ENCODE data around the gene SULT1A1.
"Not testable (repeated sequence)": the region's sequence is repeated elsewhere in the genome, so short reads cannot be mapped to it uniquely, and the experiment has no call there.

Gene SULT1A1

GRCh38 chr16:28589930-28590329 lies 19.9 kb downstream of the SULT1A1 start:
- no peak for DNase-seq

GRCh38 chr16:28589069-28589468 lies 20.8 kb downstream of the SULT1A1 start:
- no peak for DNase-seq

DNA sequence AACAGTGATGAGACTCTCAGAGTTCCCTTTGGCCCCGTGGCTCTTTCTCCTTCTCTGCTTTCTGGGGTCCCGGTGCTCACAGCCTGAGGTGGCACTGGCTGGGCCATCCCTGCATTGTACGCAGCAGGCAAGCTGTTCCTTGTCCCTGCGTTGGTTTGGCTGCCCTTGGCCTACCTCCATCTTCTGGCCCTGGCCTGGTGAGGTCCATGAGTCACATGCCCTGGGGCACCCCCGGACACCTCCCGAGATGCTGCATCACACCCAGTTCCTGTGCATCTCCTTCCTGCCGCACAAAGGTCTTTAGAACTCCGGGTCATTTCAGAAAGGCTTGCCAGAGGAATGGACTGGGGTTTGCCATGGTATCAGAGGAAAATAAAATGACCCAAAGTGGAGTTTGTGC lies 22.5 kb downstream of the SULT1A1 start:
- no peak for DNase-seq

DNA sequence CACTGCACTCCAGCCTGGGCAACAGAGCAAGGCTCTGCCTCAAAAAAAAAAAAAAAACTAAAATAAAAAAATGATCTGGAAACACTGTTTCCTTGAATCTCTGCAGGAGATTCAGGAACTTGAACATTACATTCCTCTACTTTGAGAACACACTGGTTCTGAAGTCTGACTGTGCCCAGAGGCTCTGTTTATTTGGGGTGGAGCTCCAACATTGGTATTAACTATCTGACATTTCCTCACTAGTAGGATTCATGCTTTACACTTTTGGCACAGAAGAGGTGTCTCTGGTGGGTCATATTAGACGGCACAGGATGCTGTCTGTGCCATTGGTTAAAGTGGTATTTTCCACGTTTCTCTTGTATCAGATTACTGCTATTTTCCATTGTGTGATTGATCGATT lies 23.4 kb downstream of the SULT1A1 start:
- no peak for DNase-seq

DNA sequence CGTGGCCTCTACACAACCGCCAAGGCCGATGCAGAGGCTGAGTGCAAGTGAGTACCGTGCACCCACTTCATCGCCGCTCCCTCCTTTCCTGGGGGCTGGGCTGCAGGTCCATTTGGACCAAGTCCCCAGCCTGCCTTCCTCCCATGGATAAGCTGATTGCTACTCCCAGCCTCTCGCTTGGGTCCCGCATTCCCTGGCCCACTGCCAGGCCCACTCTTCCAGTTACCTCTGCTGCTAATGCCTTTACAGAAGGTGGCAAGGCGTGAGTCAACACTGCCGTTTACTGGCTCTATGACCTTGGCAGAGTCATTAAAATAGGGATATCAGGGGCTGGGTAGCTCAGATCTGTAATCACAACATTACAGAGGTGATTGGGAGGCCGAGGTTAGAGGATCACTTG lies 24.2 kb downstream of the SULT1A1 start:
- no peak for DNase-seq

DNA sequence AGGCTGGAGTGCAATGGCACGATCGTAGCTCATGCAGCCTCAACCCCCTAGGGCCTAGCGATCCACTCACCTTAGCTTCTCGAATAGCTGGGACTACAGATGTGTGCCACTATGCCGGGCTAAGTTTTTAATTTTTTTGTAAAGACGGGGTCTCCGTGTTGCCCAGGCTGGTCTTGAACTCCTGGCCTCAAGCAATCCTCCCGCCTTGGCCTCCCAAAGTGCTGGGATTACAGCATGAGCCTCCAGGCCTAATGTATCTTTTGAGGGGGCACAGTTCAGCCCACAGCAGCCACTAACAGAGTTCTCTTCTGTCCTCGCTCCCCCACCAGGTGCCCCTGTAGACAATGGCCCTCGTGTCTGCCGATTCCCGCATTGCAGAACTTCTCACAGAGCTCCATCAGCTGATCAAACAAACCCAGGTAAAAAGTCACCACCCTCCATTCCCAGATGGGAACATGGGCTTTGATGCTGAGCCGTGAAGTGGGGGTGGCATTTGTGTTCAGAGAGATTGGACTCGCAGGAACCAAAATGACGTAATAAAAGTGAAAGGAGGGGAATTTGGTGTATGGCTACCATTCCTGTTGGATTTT lies 29.0 kb downstream of the SULT1A1 start:
- DNase-seq, result no peak

GRCh38 chr16:28575446-28576109 lies 34.3 kb downstream of the SULT1A1 start:
- DNase-seq, result no peak

GRCh38 chr16:28574925-28575324 lies 34.9 kb downstream of the SULT1A1 start:
- DNase-seq, result no peak

GRCh38 chr16:28573738-28574718 lies 35.8 kb downstream of the SULT1A1 start:
- no peak for DNase-seq

DNA sequence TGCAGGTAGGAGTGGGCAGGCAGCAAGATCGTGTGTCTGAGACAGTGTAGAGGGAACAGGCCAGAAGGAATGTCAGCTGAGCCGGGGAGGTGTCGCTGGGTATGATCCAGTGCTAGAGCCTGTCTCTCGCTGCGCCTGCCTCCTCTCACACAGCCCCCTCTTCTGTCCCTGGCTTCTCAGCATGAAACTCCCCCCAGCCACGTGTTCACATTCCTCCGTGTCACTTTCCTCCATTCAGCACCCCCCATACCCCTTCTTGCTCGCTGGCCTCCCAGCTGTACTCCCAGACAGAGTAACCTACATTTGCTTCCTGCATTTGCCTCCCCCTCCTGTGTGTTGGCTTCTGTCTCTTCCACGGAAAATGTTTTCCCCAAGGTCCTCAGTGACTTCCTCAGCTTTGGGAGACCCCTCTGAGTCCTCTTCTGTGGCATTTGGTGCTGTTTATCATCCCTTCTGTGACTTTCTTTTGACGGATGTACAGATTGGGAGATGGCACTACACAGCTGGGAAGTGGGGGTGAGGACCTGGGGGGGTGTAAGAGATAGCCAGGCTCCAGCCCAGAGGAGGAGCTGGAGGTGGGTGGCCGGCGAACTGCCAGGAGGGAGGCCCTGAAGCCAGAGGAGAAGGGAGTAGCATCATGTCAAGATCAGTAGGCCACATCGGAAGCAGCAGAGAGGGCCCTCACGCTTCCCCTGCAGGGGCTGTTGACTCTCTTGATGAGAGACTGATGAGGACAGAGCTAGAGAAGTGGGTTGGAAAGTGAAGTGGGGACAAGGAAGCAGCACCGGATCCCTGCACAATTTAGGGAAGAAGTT lies 36.9 kb downstream of the SULT1A1 start:
- DNase-seq, result no peak

DNA sequence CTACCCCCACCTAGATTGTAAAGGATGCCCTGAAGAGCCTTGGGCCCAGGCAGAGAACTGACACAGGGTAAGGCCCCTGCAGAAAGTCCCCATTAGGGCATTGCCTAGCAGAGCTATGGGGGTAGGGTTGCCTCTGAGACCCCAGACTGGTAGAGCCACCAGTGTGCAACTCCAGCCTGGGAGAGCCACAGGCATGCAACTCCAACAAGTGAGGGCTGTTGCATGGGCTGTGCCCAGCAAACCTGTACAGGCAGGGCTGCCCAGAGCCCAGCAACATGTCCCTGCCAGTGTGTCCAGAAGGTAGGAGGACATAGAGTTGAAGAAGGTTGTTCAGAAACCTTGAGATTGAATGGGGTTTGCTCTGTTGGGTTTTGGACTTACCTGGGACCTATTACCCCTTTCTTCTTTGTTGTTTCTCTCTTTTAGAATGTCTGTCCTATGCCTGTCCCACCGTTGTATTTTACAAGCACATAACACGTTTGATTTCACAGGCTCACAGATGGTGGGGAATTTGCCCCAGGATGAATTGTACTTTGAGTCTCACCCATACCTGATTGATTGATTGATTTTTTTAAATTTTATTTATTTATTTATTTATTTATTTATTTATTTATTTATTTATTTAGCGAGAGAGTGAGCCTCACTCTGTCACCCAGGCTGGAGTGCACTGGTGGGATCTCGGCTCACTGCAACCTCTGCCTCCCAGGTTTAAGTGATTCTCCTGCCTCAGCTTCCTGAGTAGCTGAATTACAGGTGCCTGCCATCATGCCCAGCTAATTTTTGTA lies 39.7 kb downstream of the SULT1A1 start:
- no peak for DNase-seq

GRCh38 chr16:28569021-28569420 lies 40.8 kb downstream of the SULT1A1 start:
- DNase-seq, result no peak

DNA sequence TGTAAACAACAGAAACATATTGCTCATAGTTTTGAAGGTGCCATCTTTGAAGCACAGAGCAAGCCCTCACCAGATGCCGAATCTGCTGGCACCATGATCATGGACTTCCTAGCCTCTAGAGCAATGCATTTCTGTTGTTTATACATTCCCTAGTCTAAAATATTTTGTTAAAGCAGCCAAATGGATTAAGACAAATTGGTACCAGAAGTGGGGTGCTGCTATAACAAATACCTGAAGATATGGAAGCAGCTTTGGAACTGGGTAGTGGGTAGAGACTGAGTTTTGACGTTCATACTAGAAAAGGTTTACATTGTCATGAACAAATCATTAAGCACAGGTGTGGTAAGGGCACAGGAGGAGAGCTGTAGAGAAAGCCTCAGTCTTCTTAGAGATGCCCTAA lies 42.6 kb downstream of the SULT1A1 start:
- DNase-seq, result no peak

DNA sequence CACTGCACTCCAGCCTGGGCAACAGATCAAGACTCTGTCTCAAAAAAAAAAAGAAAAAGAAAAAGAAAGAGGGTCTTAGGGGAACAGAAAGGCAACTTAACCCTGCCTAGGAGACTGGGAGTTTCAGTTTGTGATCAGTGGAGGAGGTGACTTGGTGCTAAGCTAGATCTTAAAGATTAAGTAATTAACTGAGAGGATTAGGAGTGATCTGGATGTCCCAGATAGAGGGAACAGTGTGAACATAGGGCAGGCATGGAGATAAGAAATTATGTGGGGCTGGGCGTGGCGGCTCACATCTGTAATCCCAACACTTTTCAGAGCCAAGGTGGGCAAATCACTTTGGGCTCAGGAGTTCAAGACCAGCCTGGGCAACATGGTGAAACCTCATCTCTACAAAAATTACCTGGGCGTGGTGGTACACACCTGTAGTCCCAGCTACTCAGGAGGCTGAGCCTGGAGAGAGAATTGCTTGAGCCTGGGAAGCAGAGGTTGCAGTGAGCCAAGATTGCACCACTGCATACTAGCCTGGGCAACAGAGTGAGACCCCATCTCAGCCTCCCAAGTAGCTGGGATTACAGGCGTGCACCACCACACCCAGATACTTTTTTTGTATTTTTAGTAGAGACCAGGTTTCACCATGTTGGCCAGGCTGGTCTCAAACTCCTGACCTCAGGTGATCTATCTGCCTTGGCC lies 43.5 kb downstream of the SULT1A1 start:
- not testable (repeated sequence) for DNase-seq

DNA sequence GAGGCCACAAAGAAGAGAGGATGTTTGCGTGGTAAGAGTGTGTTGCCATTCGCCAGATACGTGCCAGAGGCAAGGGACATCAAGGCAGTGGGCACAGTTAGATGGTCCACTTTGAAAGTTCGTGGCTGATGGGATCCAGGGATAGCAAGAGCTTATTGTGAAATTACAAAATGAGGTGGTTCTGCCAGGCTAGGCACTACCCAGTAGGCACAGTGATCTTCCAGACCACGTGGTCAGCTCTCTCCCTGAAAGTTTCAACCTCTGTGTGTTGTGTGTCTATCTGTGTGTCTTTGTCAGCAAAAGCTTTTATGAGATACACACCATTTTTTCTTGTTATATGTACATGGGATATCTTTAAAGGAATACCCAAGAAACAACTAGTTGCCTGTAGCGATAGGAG lies 46.6 kb downstream of the SULT1A1 start:
- no peak for DNase-seq

DNA sequence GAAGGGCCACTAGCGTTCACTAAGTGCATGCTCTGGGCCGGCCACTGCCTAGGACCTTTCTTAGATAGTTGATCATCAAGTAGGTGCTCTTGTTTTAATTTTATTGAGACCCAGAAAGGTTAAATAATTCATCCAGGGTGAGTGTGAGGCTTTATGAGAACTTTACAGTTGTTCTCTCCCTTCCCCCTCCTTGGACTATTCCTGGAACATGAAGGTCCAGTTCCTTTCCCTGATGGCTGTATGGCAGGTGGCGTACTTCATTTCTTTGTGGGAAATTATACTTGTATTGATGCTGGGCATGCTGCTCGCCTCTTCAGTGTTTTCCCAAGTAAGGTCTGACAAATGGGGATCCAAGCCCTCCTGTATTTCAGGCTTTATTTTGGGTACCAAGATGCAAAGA lies 47.6 kb downstream of the SULT1A1 start:
- no peak for DNase-seq

DNA sequence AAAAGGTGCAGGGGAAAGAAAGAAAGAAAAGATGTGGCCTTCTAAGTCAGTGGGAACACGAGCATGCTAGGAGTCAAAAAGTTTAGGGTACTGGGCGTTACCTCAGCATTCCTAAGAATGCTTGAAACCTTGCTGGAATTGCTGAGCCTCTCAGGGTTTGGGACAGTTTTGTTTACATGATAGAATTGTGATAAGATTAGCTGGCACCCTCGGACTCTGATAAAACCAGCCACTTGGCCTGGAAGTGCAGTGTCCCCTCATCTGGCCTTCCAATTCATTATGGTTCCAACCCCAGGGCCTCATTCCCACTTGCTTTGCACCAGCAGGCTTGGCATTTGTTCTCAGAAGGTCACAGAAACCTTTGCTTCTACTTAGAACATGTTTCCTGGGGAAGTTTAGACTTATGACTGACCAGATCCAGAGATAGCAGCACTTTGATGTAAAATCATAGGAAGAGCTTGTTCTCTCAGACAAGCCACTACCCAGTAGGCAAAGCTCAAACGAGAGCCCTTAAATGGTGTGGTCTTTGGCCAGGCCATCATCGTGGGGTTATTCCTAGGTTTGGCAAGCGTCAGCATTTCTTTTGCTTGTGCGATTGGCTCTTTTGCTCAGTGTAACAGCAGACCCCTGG lies 48.2 kb downstream of the SULT1A1 start:
- no peak for DNase-seq

GRCh38 chr16:28558456-28558855 lies 51.4 kb downstream of the SULT1A1 start:
- DNase-seq, result no peak

- no peak for DNase-seq
Observed at GRCh38 chr16:28556914-28557320, 52.9 kb downstream of the SULT1A1 start.

DNA sequence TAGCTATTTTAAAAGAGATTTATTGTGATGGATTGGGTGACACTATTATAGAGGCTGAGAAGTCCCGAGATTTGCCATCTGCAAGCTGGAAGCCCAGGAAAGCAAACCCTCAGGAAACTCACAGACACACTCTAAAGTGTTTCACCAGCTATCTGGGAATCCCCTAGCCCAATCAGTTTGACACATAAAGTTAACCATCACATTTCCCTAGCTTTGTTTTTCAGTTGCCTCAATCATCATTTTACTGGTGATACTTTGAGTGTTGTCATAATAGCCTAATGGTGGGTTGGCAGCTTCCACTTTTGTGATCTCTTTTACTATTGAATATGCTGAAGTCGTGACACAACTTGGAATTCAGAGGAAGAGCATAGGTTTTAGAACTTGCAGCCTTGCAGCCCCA lies 54.3 kb downstream of the SULT1A1 start:
- DNase-seq, result no peak

Measured in NCI-H446 treated with DMSO at 0.1 percent for 48 hours (cell line).